Measurements from ENCODE around the gene SEL1L2.

Gene SEL1L2

DNA sequence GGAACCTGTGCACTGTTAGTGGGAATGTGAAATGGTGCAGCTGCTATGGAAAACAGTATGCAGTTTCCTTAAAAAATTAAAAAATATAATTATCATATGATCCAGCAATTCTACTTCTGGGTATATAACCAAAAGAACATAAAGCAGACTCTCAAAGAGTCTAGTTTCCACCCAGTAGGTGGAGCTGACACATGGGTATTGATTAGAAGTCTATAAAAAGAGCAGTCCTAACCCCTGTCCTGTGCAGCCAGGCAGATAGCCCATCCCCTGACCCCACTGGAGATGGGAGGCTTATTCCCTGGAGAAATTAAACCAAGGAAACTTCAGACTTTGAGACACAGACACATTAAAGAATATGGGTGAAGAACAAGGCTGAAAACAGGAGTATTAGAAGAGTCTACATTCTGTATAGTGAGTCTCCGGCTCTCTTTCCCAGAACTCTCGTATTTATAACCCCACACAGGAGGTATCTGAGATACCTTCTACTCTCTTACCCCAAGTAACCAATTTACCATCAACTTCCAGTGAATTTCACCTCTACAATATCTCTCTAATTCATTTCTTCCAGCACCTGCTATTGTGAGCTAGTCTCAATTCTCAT lies 92.3 kb downstream of the SEL1L2 start:
- no peak for DNase-seq (ENCODE audit: low read depth)
- no peak for TF ChIP-seq CTCF (IDR thresholded peaks at IDR 0.05; ENCODE audit: control insufficient read depth, insufficient read depth, low read depth, low read length, missing control alignments)
- H3K4me3 ChIP-seq (ENCODE audit: control insufficient read depth, low read depth, low read length) = no peak overlapping the region

GRCh38 chr20:13891575-13891974 lies 98.8 kb downstream of the SEL1L2 start:
- no peak for TF ChIP-seq CTCF (IDR thresholded peaks at IDR 0.05; ENCODE audit: control insufficient read depth, insufficient read depth, low read depth, low read length, missing control alignments)
- no peak overlapping the region for H3K4me3 ChIP-seq (ENCODE audit: control insufficient read depth, low read depth, low read length)
- no peak for DNase-seq (ENCODE audit: low read depth)

- no peak overlapping the region for H3K4me3 ChIP-seq (ENCODE audit: control insufficient read depth, low read depth, low read length)
- no peak for DNase-seq (ENCODE audit: low read depth)
- no peak for TF ChIP-seq CTCF (IDR thresholded peaks at IDR 0.05; ENCODE audit: control insufficient read depth, insufficient read depth, low read depth, low read length, missing control alignments)
Observed at GRCh38 chr20:13884803-13885202, 105.6 kb downstream of the SEL1L2 start.

DNA sequence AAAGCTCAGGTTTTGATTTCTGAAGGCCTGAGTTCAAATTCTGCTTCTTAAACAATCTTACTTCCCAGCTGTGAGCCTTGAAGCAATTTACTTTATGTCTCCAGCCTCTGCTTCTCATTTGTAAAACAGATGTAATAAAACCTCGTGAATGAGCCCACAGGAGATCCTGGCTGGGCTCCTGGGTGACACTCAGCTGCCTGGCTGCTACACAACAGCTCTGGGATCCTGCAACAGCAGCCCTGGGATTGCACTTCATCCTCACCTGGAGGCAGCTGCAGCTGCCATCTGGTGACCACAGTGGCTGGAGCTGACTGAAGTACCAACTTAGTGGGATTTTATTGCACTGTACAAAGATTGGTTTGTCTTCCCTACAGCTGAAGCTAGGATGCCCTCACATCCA lies 107.0 kb downstream of the SEL1L2 start:
- no peak for DNase-seq (ENCODE audit: low read depth)
- no peak for TF ChIP-seq CTCF (IDR thresholded peaks at IDR 0.05; ENCODE audit: control insufficient read depth, insufficient read depth, low read depth, low read length, missing control alignments)
- no peak overlapping the region for H3K4me3 ChIP-seq (ENCODE audit: control insufficient read depth, low read depth, low read length)

DNA sequence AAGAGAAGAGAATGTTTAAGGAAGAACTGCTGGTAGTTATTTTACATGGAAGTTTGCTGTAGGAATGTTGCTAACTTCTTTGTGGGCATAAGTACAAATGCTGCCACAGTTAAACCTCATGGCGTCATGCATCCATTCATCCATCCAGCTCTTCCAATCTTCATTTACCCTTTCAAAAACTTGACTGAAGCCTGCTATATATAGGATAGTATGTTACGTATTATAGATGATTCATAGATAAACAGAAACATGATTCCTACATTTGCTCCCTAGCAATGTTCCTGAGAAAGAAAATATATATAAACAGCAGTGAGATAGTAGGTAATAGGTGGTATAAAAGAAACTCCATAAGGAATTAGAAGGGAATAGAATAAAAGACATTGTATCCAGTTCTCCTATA lies 111.8 kb downstream of the SEL1L2 start:
- TF ChIP-seq CTCF (IDR thresholded peaks at IDR 0.05; ENCODE audit: control insufficient read depth, insufficient read depth, low read depth, low read length, missing control alignments) = no peak
- no peak for DNase-seq (ENCODE audit: low read depth)
- H3K4me3 ChIP-seq (ENCODE audit: control insufficient read depth, low read depth, low read length) = no peak overlapping the region

DNA sequence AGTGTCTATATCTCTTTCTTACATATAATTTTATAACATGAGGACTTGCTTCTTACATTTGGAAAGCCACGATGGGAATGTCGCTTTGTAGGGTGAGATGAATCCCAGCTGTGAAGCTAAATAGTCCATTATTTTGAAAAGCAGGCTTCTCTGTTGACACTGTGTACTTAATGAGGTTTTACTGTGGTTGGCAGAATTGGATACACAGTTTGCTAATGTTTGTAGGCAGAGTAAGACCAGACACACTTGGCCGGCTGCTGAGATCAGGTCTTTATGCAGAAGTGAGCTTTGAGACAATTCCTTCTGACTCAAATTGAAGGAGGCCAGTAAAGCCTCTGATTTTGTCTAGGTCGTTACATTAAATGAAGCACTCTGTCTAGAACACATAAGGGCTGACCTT lies 112.6 kb downstream of the SEL1L2 start:
- no peak overlapping the region for H3K4me3 ChIP-seq (ENCODE audit: control insufficient read depth, low read depth, low read length)
- DNase-seq (ENCODE audit: low read depth) = no peak
- TF ChIP-seq CTCF (IDR thresholded peaks at IDR 0.05; ENCODE audit: control insufficient read depth, insufficient read depth, low read depth, low read length, missing control alignments) = no peak

All from AG09309 (cell line).